Mesenteric fat pad (tissue), 1 donor: Measurements from ENCODE around the gene PPP1R37. TPM values are rescaled to one million over a fixed set of nuclear protein-coding genes. Genes with fewer than 3 reads are reported as not detected.

Source experiments
- DNase-seq: peaks from one replicate; pipeline ENCODE4 v3.0.0-alpha.2; 2020; ENCODE audit warnings: low spot score
- total RNA-seq: library from RNA; stranded (reverse); fragmentation: NEBNext Ultra II Directional; extraction: Animal tissue kit (Norgen Biotek cat#: 25700); gene quantifications from one replicate; pipeline ENCODE4 v1.2.1, GENCODE V29; 2021
- donor health status: DM: yes; HTN: yes; CAD: no.

Gene PPP1R37
- total RNA-seq, 1 donor from 2014 or later, result 22.0 TPM

GRCh38 chr19:45187421-45188100 is 94.6 kb downstream of the PPP1R37 start:
- DNase-seq, result no peak

GRCh38 chr19:45189971-45190370 is 97.0 kb downstream of the PPP1R37 start:
- DNase-seq, result no peak

GRCh38 chr19:45191375-45191774 is 98.4 kb downstream of the PPP1R37 start:
- DNase-seq, result no peak

GRCh38 chr19:45195764-45196163 is 102.8 kb downstream of the PPP1R37 start:
- DNase-seq, result no peak

Other genes starting within 250 kb of the PPP1R37 start
- gene NECTIN2, start 246.9 kb upstream of the PPP1R37 start, total RNA-seq, result 103 TPM
- gene TOMM40, start 201.9 kb upstream of the PPP1R37 start, total RNA-seq, result 60.5 TPM
- 162 TPM for gene APOE, start 187.4 kb upstream of the PPP1R37 start, total RNA-seq
- gene APOC1, start 178.6 kb upstream of the PPP1R37 start, total RNA-seq, result 32.3 TPM
- gene APOC4, start 150.9 kb upstream of the PPP1R37 start, total RNA-seq, result not detected
- 1.8 TPM for gene APOC2, start 147.1 kb upstream of the PPP1R37 start, total RNA-seq
- gene CLPTM1, start 137.8 kb upstream of the PPP1R37 start, total RNA-seq, result 109 TPM
- 17.7 TPM for gene RELB, start 91.7 kb upstream of the PPP1R37 start, total RNA-seq
- 78.3 TPM for gene CLASRP, start 54.1 kb upstream of the PPP1R37 start, total RNA-seq
- 0.61 TPM for gene ZNF296, start 16.7 kb upstream of the PPP1R37 start, total RNA-seq
- 18.3 TPM for gene GEMIN7, start 13.9 kb upstream of the PPP1R37 start, total RNA-seq
- not detected for gene NKPD1, start 67.8 kb downstream of the PPP1R37 start, total RNA-seq
- gene TRAPPC6A, start 85.1 kb downstream of the PPP1R37 start, total RNA-seq, result 12.3 TPM
- 8.4 TPM for gene BLOC1S3, start 85.6 kb downstream of the PPP1R37 start, total RNA-seq
- gene EXOC3L2, start 152.2 kb downstream of the PPP1R37 start, total RNA-seq, result 4.8 TPM
- gene MARK4, start 158.1 kb downstream of the PPP1R37 start, total RNA-seq, result 25.9 TPM
- gene CKM, start 229.7 kb downstream of the PPP1R37 start, total RNA-seq, result not detected
- gene KLC3, start 247.6 kb downstream of the PPP1R37 start, total RNA-seq, result not detected